HCT116 (cell line): ENCODE results near the gene EXOSC1. TPM values are rescaled to one million over a fixed set of nuclear protein-coding genes. Genes with fewer than 3 reads are reported as not detected.

Experiments used
- ATAC-seq: fragments of 200-7000 bp; cut with Tn5 transposase; 2 replicates; pipeline ENCODE4 v1.9.1; 2020; ENCODE audit warnings: mild to moderate bottlenecking, moderate library complexity
- BruUV-seq: library from RNA; stranded (reverse); fragments of 400-500 nt; replicated peaks from 2 replicates; lab custom pipeline; 2021; lab: Mats Ljungman, UMichigan
- CTCF ChIA-PET: fragments of 300-600 bp; sonication (Branson Sonifier 250); formaldehyde crosslinking; loops from one replicate; lab custom pipeline; 2021; ENCODE audit warnings: antibody characterized with exemption; lab: Charles Lee
- POLR2A ChIA-PET: fragments of 300-600, 350-600 bp; sonication (Branson Sonifier 250); formaldehyde crosslinking; loops from one replicate; lab custom pipeline; 2021; ENCODE audit warnings: antibody characterized with exemption; lab: Charles Lee
- RAD21 ChIA-PET, 2 experiments: fragments of 300-600 bp; sonication (Branson Sonifier 250); formaldehyde crosslinking; loops; one replicate each; lab custom pipeline; 2023; ENCODE audit warnings: low total read pairs in 2 of 2; ENCODE audit not compliant: uncharacterized antibody in 2 of 2, unreplicated experiment in 2 of 2, low non-redundant PET in 1 of 2; lab: Charles Lee
- DNase-seq: peaks from one replicate; pipeline ENCODE4 v3.0.0-alpha.2; 2010; ENCODE audit warnings: low read depth, low spot score
- H2AFZ ChIP-seq: fragments of 200-600 bp; shearing (Covaris generic), sonication (generic); 2 replicates; pipeline ENCODE4 v1.6.1; 2017; ENCODE audit warnings: low read depth, mixed run types, mixed read lengths, antibody characterized with exemption, low read length; ENCODE audit not compliant: poor library complexity, severe bottlenecking
- H3K27ac ChIP-seq: 2 replicates; pipeline ENCODE4 v1.5.1; 2012; ENCODE audit warnings: low read depth, low read length
- H3K27me3 ChIP-seq: fragments of 200-600 bp; sonication (generic); 2 replicates; pipeline ENCODE4 v1.6.1; 2016; ENCODE audit warnings: mixed run types, low read length, mixed read lengths; ENCODE audit not compliant: insufficient read depth
- H3K36me3 ChIP-seq, 2 experiments: fragments of 200-500 bp in 1 of 2; fragments of 200-600 bp in 1 of 2; sonication (Bioruptor generic) in 1 of 2; sonication (generic) in 1 of 2; 2 replicates each; pipeline versions ENCODE4 v1.5.1 to v1.6.1; 2014 to 2016; ENCODE audit warnings: low read length in 2 of 2, inconsistent platforms in 1 of 2, mixed read lengths in 1 of 2, mixed run types in 1 of 2; ENCODE audit not compliant: insufficient read depth in 2 of 2, control insufficient read depth in 1 of 2
- H3K4me1 ChIP-seq, 2 experiments: fragments of 200-600 bp in 1 of 2; sonication (generic) in 1 of 2; 2 replicates each; pipeline versions ENCODE4 v1.5.1 to v1.6.1; 2012 to 2017; ENCODE audit warnings: low read length in 2 of 2, inconsistent platforms in 1 of 2, mild to moderate bottlenecking in 1 of 2, mixed read lengths in 1 of 2, mixed run types in 1 of 2, moderate library complexity in 1 of 2; ENCODE audit not compliant: insufficient read depth in 2 of 2, control insufficient read depth in 1 of 2
- H3K4me2 ChIP-seq: fragments of 200-600 bp; sonication (generic); 2 replicates; pipeline ENCODE4 v1.6.1; 2017; ENCODE audit warnings: mixed run types, low read length, mixed read lengths
- H3K4me3 ChIP-seq, 2 experiments: fragments of 200-600 bp in 1 of 2; sonication (generic) in 1 of 2; replicated peaks in 1 of 2; 2 replicates each; pipeline ENCODE4 v1.5.1; 2011 to 2016; ENCODE audit warnings: low read length in 2 of 2, control low read depth in 1 of 2, low read depth in 1 of 2, mild to moderate bottlenecking in 1 of 2, mixed read lengths in 1 of 2, mixed run types in 1 of 2
- H3K79me2 ChIP-seq: fragments of 200-600 bp; sonication (generic); 2 replicates; pipeline ENCODE4 v1.6.1; 2017; ENCODE audit warnings: mild to moderate bottlenecking, mixed run types, low read length, moderate library complexity, mixed read lengths; ENCODE audit not compliant: insufficient read depth
- H3K9ac ChIP-seq: fragments of 200-600 bp; sonication (generic); 2 replicates; pipeline ENCODE4 v1.6.1; 2016; ENCODE audit warnings: low read length, mixed read lengths
- H3K9me2 ChIP-seq: fragments of 200-600 bp; sonication (generic), shearing (Covaris generic); 2 replicates; pipeline ENCODE4 v1.6.1; 2017; ENCODE audit warnings: mixed run types, mild to moderate bottlenecking, moderate library complexity; ENCODE audit not compliant: insufficient read depth
- H3K9me3 ChIP-seq, 2 experiments: fragments of 200-500 bp in 1 of 2; fragments of 200-600 bp in 1 of 2; sonication (Bioruptor generic) in 1 of 2; sonication (generic) in 1 of 2; 2 replicates each; pipeline ENCODE4 v1.6.1; 2014 to 2017; ENCODE audit warnings: low read length in 2 of 2, mixed read lengths in 2 of 2, inconsistent platforms in 1 of 2, low read depth in 1 of 2, mild to moderate bottlenecking in 1 of 2, mixed run types in 1 of 2, moderate library complexity in 1 of 2; ENCODE audit not compliant: control insufficient read depth in 1 of 2, insufficient read depth in 1 of 2
- H4K20me1 ChIP-seq: fragments of 200-600 bp; sonication (generic), shearing (Covaris generic); 2 replicates; pipeline ENCODE4 v1.6.1; 2017; ENCODE audit warnings: mixed run types, mild to moderate bottlenecking, moderate library complexity; ENCODE audit not compliant: insufficient read depth
- CBX3 ChIP-seq: IDR thresholded peaks from 2 replicates; pipeline ENCODE4 v1.6.1; 2012; ENCODE audit warnings: low read depth
- CEBPB ChIP-seq: IDR thresholded peaks from 2 replicates; pipeline ENCODE4 v1.6.1; 2012; ENCODE audit warnings: low read depth
- EGR1 ChIP-seq: IDR thresholded peaks from 2 replicates; pipeline ENCODE4 v1.6.1; 2012; ENCODE audit warnings: low read depth
- ELF1 ChIP-seq: IDR thresholded peaks from 2 replicates; pipeline ENCODE4 v1.6.1; 2012; ENCODE audit warnings: low read depth, borderline replicate concordance
- FOSL1 ChIP-seq: IDR thresholded peaks from 2 replicates; pipeline ENCODE4 v1.6.1; 2012; ENCODE audit warnings: low read depth
- JUND ChIP-seq: IDR thresholded peaks from 2 replicates; pipeline ENCODE4 v1.6.1; 2012
- MAX ChIP-seq: IDR thresholded peaks from 2 replicates; pipeline ENCODE4 v1.6.1; 2012
- POLR2A ChIP-seq: IDR thresholded peaks from 2 replicates; pipeline ENCODE4 v1.7.0; 2011; ENCODE audit warnings: borderline replicate concordance; ENCODE audit not compliant: insufficient read depth, insufficient read length; ENCODE audit errors: extremely low read depth
- POLR2AphosphoS5 ChIP-seq: IDR thresholded peaks from 2 replicates; pipeline ENCODE4 v1.6.1; 2011; ENCODE audit warnings: mild to moderate bottlenecking, low read depth, low read length, moderate library complexity
- RAD21 ChIP-seq: IDR thresholded peaks from 2 replicates; pipeline ENCODE4 v1.6.1; 2012; ENCODE audit warnings: low read depth, mild to moderate bottlenecking
- SIN3A ChIP-seq: IDR thresholded peaks from 2 replicates; pipeline ENCODE4 v1.6.1; 2012; ENCODE audit warnings: low read depth
- SRF ChIP-seq: IDR thresholded peaks from 2 replicates; pipeline ENCODE4 v1.6.1; 2012; ENCODE audit warnings: low read depth
- TCF7L2 ChIP-seq: IDR thresholded peaks from 2 replicates; pipeline ENCODE4 v1.7.0; 2011; ENCODE audit warnings: borderline replicate concordance, inconsistent platforms; ENCODE audit not compliant: insufficient read depth, insufficient read length; ENCODE audit errors: extremely low read depth
- YY1 ChIP-seq: IDR thresholded peaks from 2 replicates; pipeline ENCODE4 v1.6.1; 2011; ENCODE audit warnings: low read length, low read depth, moderate library complexity, mild to moderate bottlenecking; ENCODE audit not compliant: insufficient replicate concordance; ENCODE audit errors: extremely low read depth
- intact Hi-C: fragments of 100-400 bp; cut with micrococcal nuclease; formaldehyde crosslinking; loops from 2 replicates; pipeline ENCODE4 v1.10.0; 2022
- total RNA-seq: library from RNA; stranded (reverse); gene quantifications from one replicate; pipeline ENCODE4 v1.2.1, GENCODE V29; 2021; ENCODE audit not compliant: unreplicated experiment
- TF ChIP-seq, protein P1 (sequence below): IDR thresholded peaks from 2 replicates; pipeline ENCODE4 v1.6.1; 2012; ENCODE audit warnings: low read depth

EXOSC1 gene
- total RNA-seq, 1 experiment from 2014 or later: 38.9 TPM

- Histone ChIP-seq H4K20me1 (peaks cover 14% of the 10 kb centered on the region; the same call in 1 of the 2 replicates), H3K36me3 (peaks cover 29 to 42% of the 10 kb centered on the region in 2 experiments), H3K27me3 (no peaks in the 10 kb centered on the region), H3K9me2 (no peaks in the 10 kb centered on the region), H3K79me2 (peaks cover 66% of the 10 kb centered on the region), H3K9me3 (no peaks in the 10 kb centered on the region), H3K27ac (peak overlapping the region; percentile 96), H2AFZ (no peak overlapping the region), H3K4me2 (peak overlapping the region; percentile 85), H3K4me3 (peak overlapping the region; percentile 87 to 98), H3K4me1 (peaks cover 8 to 32% of the 10 kb centered on the region in 2 experiments), H3K9ac (peak overlapping the region; percentile 100)
- intact Hi-C loops: no loop called here
- ChIA-PET CTCF (no interaction called here), RAD21 (no interaction called here), POLR2A (interaction anchor here (0.9 kb wide), 1 partner anchor 71 kb away, joined by 3 read pairs; the partner anchor contains the start of gene UBTD1)
- BruUV-seq: TSS peak; percentile 49
- ATAC-seq (no peak), DNase-seq (no peak)
- 0 out of 2 replicates have a peak, but pooled peaks have one; percentile 8 for TF ChIP-seq SIN3A
- TF ChIP-seq RAD21: no peak
Measured at GRCh38 chr10:97427571-97428179, 18.1 kb downstream of the EXOSC1 start.

GRCh38 chr10:97426776-97427570, 18.8 kb downstream of the EXOSC1 start:
- Histone ChIP-seq H3K4me2 (peak overlapping the region; percentile 85), H3K4me1 (peaks cover 8 to 32% of the 10 kb centered on the region in 2 experiments), H3K4me3 (peak overlapping the region; percentile 87 to 98), H3K79me2 (peaks cover 64% of the 10 kb centered on the region), H4K20me1 (peaks cover 14% of the 10 kb centered on the region; the same call in 1 of the 2 replicates), H3K9ac (peak overlapping the region; percentile 100), H3K27me3 (no peaks in the 10 kb centered on the region), H3K9me3 (no peaks in the 10 kb centered on the region), H3K27ac (peak overlapping the region; percentile 96), H3K36me3 (peaks cover 28 to 40% of the 10 kb centered on the region in 2 experiments), H2AFZ (no peak overlapping the region), H3K9me2 (no peaks in the 10 kb centered on the region)
- no peak for DNase-seq
- POLR2A ChIA-PET: interaction anchor here (0.9 kb wide), 1 partner anchor 72 kb away, joined by 3 read pairs; the partner anchor contains the start of gene UBTD1
- RAD21 ChIA-PET: no interaction called here
- intact Hi-C loops: loop anchor here (1.0 kb wide), 1 partner anchor 26 kb away; the partner anchor contains the start of gene RRP12
- CTCF ChIA-PET: no interaction called here
- no peak for ATAC-seq
- no TSS peak for BruUV-seq
- TF ChIP-seq SIN3A (no peak), CEBPB (no peak), TCF7L2 (no peak), FOSL1 (no peak), CBX3 (no peak), YY1 (no peak), EGR1 (no peak), MAX (no peak), POLR2AphosphoS5 (no peak), ELF1 (no peak), SRF (no peak), JUND (no peak), POLR2A (no peak)
- TF ChIP-seq, protein P1, sequence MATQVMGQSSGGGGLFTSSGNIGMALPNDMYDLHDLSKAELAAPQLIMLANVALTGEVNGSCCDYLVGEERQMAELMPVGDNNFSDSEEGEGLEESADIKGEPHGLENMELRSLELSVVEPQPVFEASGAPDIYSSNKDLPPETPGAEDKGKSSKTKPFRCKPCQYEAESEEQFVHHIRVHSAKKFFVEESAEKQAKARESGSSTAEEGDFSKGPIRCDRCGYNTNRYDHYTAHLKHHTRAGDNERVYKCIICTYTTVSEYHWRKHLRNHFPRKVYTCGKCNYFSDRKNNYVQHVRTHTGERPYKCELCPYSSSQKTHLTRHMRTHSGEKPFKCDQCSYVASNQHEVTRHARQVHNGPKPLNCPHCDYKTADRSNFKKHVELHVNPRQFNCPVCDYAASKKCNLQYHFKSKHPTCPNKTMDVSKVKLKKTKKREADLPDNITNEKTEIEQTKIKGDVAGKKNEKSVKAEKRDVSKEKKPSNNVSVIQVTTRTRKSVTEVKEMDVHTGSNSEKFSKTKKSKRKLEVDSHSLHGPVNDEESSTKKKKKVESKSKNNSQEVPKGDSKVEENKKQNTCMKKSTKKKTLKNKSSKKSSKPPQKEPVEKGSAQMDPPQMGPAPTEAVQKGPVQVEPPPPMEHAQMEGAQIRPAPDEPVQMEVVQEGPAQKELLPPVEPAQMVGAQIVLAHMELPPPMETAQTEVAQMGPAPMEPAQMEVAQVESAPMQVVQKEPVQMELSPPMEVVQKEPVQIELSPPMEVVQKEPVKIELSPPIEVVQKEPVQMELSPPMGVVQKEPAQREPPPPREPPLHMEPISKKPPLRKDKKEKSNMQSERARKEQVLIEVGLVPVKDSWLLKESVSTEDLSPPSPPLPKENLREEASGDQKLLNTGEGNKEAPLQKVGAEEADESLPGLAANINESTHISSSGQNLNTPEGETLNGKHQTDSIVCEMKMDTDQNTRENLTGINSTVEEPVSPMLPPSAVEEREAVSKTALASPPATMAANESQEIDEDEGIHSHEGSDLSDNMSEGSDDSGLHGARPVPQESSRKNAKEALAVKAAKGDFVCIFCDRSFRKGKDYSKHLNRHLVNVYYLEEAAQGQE: no peak
